SK-N-SH treated with all-trans-retinoic acid at 6 μM for 48 hours (cell line): Measurements from ENCODE around the gene SNAP25.

Experiments used
- ATAC-seq: fragments of 200-7000 bp; cut with Tn5 transposase; 3 replicates; pipeline ENCODE4 v1.9.1; 2020; ENCODE audit warnings: mild to moderate bottlenecking, moderate library complexity
- ARNTL ChIP-seq: fragments of 450-650 bp; formaldehyde crosslinking; IDR thresholded peaks from 2 replicates; pipeline ENCODE4 v1.5.0; 2020; ENCODE audit warnings: low read depth, mild to moderate bottlenecking, moderate library complexity, borderline replicate concordance
- BACH2 ChIP-seq: fragments of 250-450 bp; sonication (Bioruptor Pico); IDR thresholded peaks from 2 replicates; pipeline ENCODE4 v1.9.0; 2021; ENCODE audit warnings: mild to moderate bottlenecking, borderline replicate concordance
- CREB5 ChIP-seq: fragments of 250-450 bp; sonication (Bioruptor Pico); IDR thresholded peaks from 2 replicates; pipeline ENCODE4 v1.5.1; 2020; ENCODE audit warnings: low read depth, mild to moderate bottlenecking, moderate library complexity
- CSDC2 ChIP-seq: fragments of 250-450 bp; sonication (Bioruptor Pico); IDR thresholded peaks from 2 replicates; pipeline ENCODE4 v1.5.0; 2020; ENCODE audit warnings: mild to moderate bottlenecking, moderate library complexity
- CSRNP3 ChIP-seq: fragments of 250-450 bp; sonication (Bioruptor Pico); IDR thresholded peaks from 2 replicates; pipeline ENCODE4 v1.5.1; 2021; ENCODE audit warnings: mild to moderate bottlenecking, moderate library complexity
- ESRRG ChIP-seq: fragments of 250-450 bp; sonication (Bioruptor Pico); IDR thresholded peaks from 2 replicates; pipeline ENCODE4 v1.6.1; 2021; ENCODE audit warnings: mild to moderate bottlenecking
- GLIS3 ChIP-seq: fragments of 250-450 bp; sonication (Bioruptor Pico); IDR thresholded peaks from 2 replicates; pipeline ENCODE4 v1.5.0; 2020; ENCODE audit warnings: mild to moderate bottlenecking, moderate library complexity
- ISL1 ChIP-seq: fragments of 250-450 bp; sonication (Bioruptor Pico); IDR thresholded peaks from 2 replicates; pipeline ENCODE4 v2.1.2; 2022; ENCODE audit warnings: mild to moderate bottlenecking, moderate library complexity
- OSR1 ChIP-seq: fragments of 250-450 bp; sonication (Bioruptor Pico); IDR thresholded peaks from 2 replicates; pipeline ENCODE4 v1.8.0; 2022; ENCODE audit warnings: moderate library complexity, mild to moderate bottlenecking, inconsistent platforms
- PPARA ChIP-seq: fragments of 250-450 bp; sonication (Bioruptor Pico); IDR thresholded peaks from 2 replicates; pipeline ENCODE4 v1.5.0; 2020; ENCODE audit warnings: mild to moderate bottlenecking, borderline replicate concordance
- SNAI2 ChIP-seq: fragments of 250-450 bp; sonication (Bioruptor Pico); IDR thresholded peaks from 2 replicates; pipeline ENCODE4 v1.5.0; 2020; ENCODE audit warnings: mild to moderate bottlenecking, moderate library complexity
- TCF4 ChIP-seq: fragments of 250-450 bp; sonication (Bioruptor Pico); IDR thresholded peaks from 2 replicates; pipeline ENCODE4 v1.8.0; 2021; ENCODE audit warnings: mild to moderate bottlenecking, moderate library complexity, borderline replicate concordance
- TOX ChIP-seq: fragments of 250-450 bp; sonication (Bioruptor Pico); IDR thresholded peaks from 2 replicates; pipeline ENCODE4 v1.8.0; 2021; ENCODE audit warnings: mild to moderate bottlenecking, moderate library complexity, borderline replicate concordance
- TSHZ2 ChIP-seq: fragments of 250-450 bp; sonication (Bioruptor Pico); IDR thresholded peaks from 2 replicates; pipeline ENCODE4 v1.5.0; 2020; ENCODE audit warnings: mild to moderate bottlenecking, moderate library complexity
- ZC3H10 ChIP-seq: fragments of 250-450 bp; sonication (Bioruptor Pico); IDR thresholded peaks from 2 replicates; pipeline ENCODE4 v1.5.1; 2021; ENCODE audit warnings: mild to moderate bottlenecking, moderate library complexity
- ZFP3 ChIP-seq: fragments of 250-450 bp; sonication (Bioruptor Pico); IDR thresholded peaks from 2 replicates; pipeline ENCODE4 v1.5.0; 2020; ENCODE audit warnings: mild to moderate bottlenecking, moderate library complexity
- ZFP30 ChIP-seq: fragments of 450-650 bp; formaldehyde crosslinking; IDR thresholded peaks from 2 replicates; pipeline ENCODE4 v1.5.0; 2022; ENCODE audit warnings: mild to moderate bottlenecking, moderate library complexity
- ZNF565 ChIP-seq: fragments of 450-650 bp; formaldehyde crosslinking; conservative IDR thresholded peaks from 2 replicates; pipeline ENCODE4 v1.5.0; 2020; ENCODE audit warnings: low read depth, mild to moderate bottlenecking, moderate library complexity
- ZNF70 ChIP-seq: fragments of 450-650 bp; formaldehyde crosslinking; IDR thresholded peaks from 2 replicates; pipeline ENCODE4 v1.5.0; 2020; ENCODE audit warnings: mild to moderate bottlenecking, moderate library complexity
- TF ChIP-seq, protein P1 (sequence below): fragments of 250-450 bp; sonication (Bioruptor Pico); IDR thresholded peaks from 2 replicates; pipeline ENCODE4 v1.8.0; 2021; ENCODE audit warnings: low read depth, mild to moderate bottlenecking, moderate library complexity, borderline replicate concordance

Gene SNAP25

GRCh38 chr20:10318291-10319024, 99.8 kb downstream of the SNAP25 start:
- ATAC-seq: no peak
- no peak for TF ChIP-seq OSR1 (CRISPR knock-in tag)
- no peak for TF ChIP-seq ISL1
- TF ChIP-seq BACH2 (CRISPR knock-in tag): no peak
- no peak for TF ChIP-seq CSRNP3
- TF ChIP-seq TCF4 (CRISPR knock-in tag): no peak
- no peak for TF ChIP-seq ZNF70 (CRISPR knock-in tag)
- TF ChIP-seq ZNF565: no peak
- TF ChIP-seq ARNTL (CRISPR knock-in tag): no peak
- TF ChIP-seq, protein P1, sequence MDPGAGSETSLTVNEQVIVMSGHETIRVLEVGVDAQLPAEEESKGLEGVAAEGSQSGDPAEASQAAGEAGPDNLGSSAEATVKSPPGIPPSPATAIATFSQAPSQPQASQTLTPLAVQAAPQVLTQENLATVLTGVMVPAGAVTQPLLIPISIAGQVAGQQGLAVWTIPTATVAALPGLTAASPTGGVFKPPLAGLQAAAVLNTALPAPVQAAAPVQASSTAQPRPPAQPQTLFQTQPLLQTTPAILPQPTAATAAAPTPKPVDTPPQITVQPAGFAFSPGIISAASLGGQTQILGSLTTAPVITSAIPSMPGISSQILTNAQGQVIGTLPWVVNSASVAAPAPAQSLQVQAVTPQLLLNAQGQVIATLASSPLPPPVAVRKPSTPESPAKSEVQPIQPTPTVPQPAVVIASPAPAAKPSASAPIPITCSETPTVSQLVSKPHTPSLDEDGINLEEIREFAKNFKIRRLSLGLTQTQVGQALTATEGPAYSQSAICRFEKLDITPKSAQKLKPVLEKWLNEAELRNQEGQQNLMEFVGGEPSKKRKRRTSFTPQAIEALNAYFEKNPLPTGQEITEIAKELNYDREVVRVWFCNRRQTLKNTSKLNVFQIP: no peak
- TF ChIP-seq TSHZ2 (CRISPR knock-in tag): no peak
- TF ChIP-seq TOX (CRISPR knock-in tag): no peak
- no peak for TF ChIP-seq PPARA
- TF ChIP-seq ESRRG (CRISPR knock-in tag): no peak
- no peak for TF ChIP-seq ZFP30
- TF ChIP-seq GLIS3: no peak
- TF ChIP-seq, all 23 proteins: peak for 0

- TF ChIP-seq ZC3H10 (no peak), ZFP3 (CRISPR knock-in tag) (no peak), CREB5 (CRISPR knock-in tag) (no peak), TSHZ2 (CRISPR knock-in tag) (no peak), ZFP30 (no peak), PPARA (no peak), TCF4 (CRISPR knock-in tag) (no peak), SNAI2 (CRISPR knock-in tag) (no peak), CSDC2 (CRISPR knock-in tag) (no peak)
- TF ChIP-seq, protein P1: no peak
- TF ChIP-seq, all 23 proteins: peak for 0
- no peak for ATAC-seq
These were observed 101.2 kb downstream of the SNAP25 start for GRCh38 chr20:10319855-10320254.
